ENCODE results near the gene TBC1D7. TPM values are rescaled to one million over a fixed set of nuclear protein-coding genes. Genes with fewer than 3 reads are reported as not detected.

TBC1D7 gene
- total and polyA plus RNA-seq, 10 of the 15 experiments (the other 5 are each of a cell fraction or from before 2014, with no cell fraction given) = 20.1 to 65.9 (median 31.3) TPM

- TF ChIP-seq, protein P1, sequence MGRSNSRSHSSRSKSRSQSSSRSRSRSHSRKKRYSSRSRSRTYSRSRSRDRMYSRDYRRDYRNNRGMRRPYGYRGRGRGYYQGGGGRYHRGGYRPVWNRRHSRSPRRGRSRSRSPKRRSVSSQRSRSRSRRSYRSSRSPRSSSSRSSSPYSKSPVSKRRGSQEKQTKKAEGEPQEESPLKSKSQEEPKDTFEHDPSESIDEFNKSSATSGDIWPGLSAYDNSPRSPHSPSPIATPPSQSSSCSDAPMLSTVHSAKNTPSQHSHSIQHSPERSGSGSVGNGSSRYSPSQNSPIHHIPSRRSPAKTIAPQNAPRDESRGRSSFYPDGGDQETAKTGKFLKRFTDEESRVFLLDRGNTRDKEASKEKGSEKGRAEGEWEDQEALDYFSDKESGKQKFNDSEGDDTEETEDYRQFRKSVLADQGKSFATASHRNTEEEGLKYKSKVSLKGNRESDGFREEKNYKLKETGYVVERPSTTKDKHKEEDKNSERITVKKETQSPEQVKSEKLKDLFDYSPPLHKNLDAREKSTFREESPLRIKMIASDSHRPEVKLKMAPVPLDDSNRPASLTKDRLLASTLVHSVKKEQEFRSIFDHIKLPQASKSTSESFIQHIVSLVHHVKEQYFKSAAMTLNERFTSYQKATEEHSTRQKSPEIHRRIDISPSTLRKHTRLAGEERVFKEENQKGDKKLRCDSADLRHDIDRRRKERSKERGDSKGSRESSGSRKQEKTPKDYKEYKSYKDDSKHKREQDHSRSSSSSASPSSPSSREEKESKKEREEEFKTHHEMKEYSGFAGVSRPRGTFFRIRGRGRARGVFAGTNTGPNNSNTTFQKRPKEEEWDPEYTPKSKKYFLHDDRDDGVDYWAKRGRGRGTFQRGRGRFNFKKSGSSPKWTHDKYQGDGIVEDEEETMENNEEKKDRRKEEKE (IDR thresholded peaks at IDR 0.05) = no peak
- no peak for TF ChIP-seq MEF2A (IDR thresholded peaks at IDR 0.05; ENCODE audit: insufficient read depth, low read depth, low read length)
Measured at GRCh38 chr6:13348334-13349113, 20.2 kb upstream of the TBC1D7 start (continued).

DNA sequence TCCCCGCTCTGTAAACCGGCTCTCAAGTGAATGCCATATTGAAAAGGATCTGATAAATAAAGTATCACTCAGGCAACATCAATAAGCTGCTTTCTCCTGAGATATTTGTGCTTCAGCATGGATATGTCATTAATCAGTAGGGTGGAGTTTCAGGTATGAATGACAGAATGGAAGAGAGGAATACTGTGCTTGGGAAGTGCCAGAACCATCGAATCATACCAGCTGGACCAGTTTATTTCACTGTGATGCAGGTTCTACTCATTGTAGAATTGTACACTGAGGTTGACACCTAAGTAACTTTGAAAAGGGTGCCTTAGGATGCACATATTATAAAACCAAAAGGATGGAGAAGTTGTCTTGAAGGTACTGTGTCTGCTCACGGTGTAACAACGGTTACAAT, 17.9 kb upstream of the TBC1D7 start:
- CTCF ChIA-PET = interaction anchor here (0.8 kb wide), 2 partner anchors 113 to 192 kb away, joined by 3 to 4 read pairs; no protein-coding TSS in a partner anchor
- no TSS peak for BruUV-seq (replicated peaks)
- TF ChIP-seq TCF12 (IDR thresholded peaks at IDR 0.05; ENCODE audit: low read depth, low read length) (no peak), USF1 (IDR thresholded peaks at IDR 0.05; ENCODE audit: borderline replicate concordance, extremely low read length, insufficient read depth, low read depth, low read length) (no peak)
- H2AFZ ChIP-seq (ENCODE audit: control insufficient read depth, low read depth, low read length) = no peak overlapping the region
- SMC1A ChIA-PET (ENCODE audit: uncharacterized antibody, unreplicated experiment) = interaction anchor here (1.0 to 1.5 kb wide), 2 partner anchors 8 to 34 kb away, joined by 3 to 5 read pairs; no protein-coding TSS in a partner anchor
- no peak for FAIRE-seq
- no peak overlapping the region for H3K4me3 ChIP-seq
- no peaks in the 10 kb centered on the region for H3K27me3 ChIP-seq (replicated peaks in 1 of 2; ENCODE audit: control insufficient read depth in 2 of 2, insufficient read depth in 2 of 2, low read length in 1 of 2)
- intact Hi-C loops (cut with micrococcal nuclease; ENCODE audit: unreplicated experiment) = no loop called here
- WGBS (ENCODE audit: insufficient coverage, insufficient replicate concordance, low lambda C conversion rate, missing lambda C conversion rate) = 72% methylated on average over 5 of the region's 5 CpGs
- H3K27ac ChIP-seq (ENCODE audit: control insufficient read depth, insufficient read depth) = no peak overlapping the region
- no peaks in the 10 kb centered on the region; the same call in 1 of the 3 replicates for H3K9me3 ChIP-seq (replicated peaks; ENCODE audit: control insufficient read depth, insufficient read depth, low read length)
- H4K20me1 ChIP-seq (ENCODE audit: control insufficient read depth, insufficient read depth) = no peaks in the 10 kb centered on the region
- no peak for ATAC-seq
- POLR2A ChIA-PET = interaction anchor here (0.5 to 1.0 kb wide), 2 partner anchors 247 to 274 kb away, joined by 3 to 4 read pairs; no protein-coding TSS in a partner anchor
- H3K9ac ChIP-seq (ENCODE audit: control insufficient read depth, insufficient read depth, low read length) = no peak overlapping the region
- RAD21 ChIA-PET (ENCODE audit: unreplicated experiment) = interaction anchor here (1.0 to 1.4 kb wide), 2 partner anchors 9 to 38 kb away, joined by 3 to 4 read pairs; no protein-coding TSS in a partner anchor
- H3K4me2 ChIP-seq (ENCODE audit: control insufficient read depth, insufficient read depth) = no peak overlapping the region
- DNase-seq (ENCODE audit: low read depth, low spot score) = no peak
- no peaks in the 10 kb centered on the region for H3K36me3 ChIP-seq (ENCODE audit: control insufficient read depth in 2 of 2, insufficient read depth in 2 of 2, low read length in 1 of 2)
- H3K4me1 ChIP-seq (ENCODE audit: control insufficient read depth, insufficient read depth, low read length) = no peaks in the 10 kb centered on the region
- no peaks in the 10 kb centered on the region for H3K79me2 ChIP-seq (ENCODE audit: control insufficient read depth, insufficient read depth, low read length)
- in situ Hi-C loops (cut with MboI) = no loop called here

All from GM12878 (cell line).